Parathyroid adenoma (tissue), 2 donors: ENCODE measurements around the gene ST6GALNAC3.

Experiments
- H2AFZ ChIP-seq: fragments of 300-600 bp; sonication (generic); one replicate; pipeline ENCODE4 v1.7.0; 2017; ENCODE audit warnings: antibody characterized with exemption, mild to moderate bottlenecking
- H3K27ac ChIP-seq: fragments of 300-600 bp; sonication (generic); one replicate; pipeline ENCODE4 v1.7.0; 2017
- H3K27me3 ChIP-seq: fragments of 300-600 bp; sonication (generic); one replicate; pipeline ENCODE4 v1.7.0; 2017; ENCODE audit warnings: low read length; ENCODE audit not compliant: control insufficient read depth, insufficient read depth
- H3K36me3 ChIP-seq: fragments of 300-600 bp; sonication (generic); one replicate; pipeline ENCODE4 v1.7.0; 2017; ENCODE audit warnings: low read length; ENCODE audit not compliant: control insufficient read depth, insufficient read depth
- H3K4me1 ChIP-seq: fragments of 300-600 bp; sonication (generic); one replicate; pipeline ENCODE4 v1.7.0; 2017; ENCODE audit warnings: control low read depth
- H3K4me2 ChIP-seq: fragments of 300-600 bp; sonication (generic); one replicate; pipeline ENCODE4 v1.7.0; 2017; ENCODE audit warnings: low read length
- H3K4me3 ChIP-seq: fragments of 300-600 bp; sonication (generic); one replicate; pipeline ENCODE4 v1.7.0; 2017; ENCODE audit warnings: low read depth, low read length
- H3K79me2 ChIP-seq: fragments of 300-600 bp; sonication (generic); one replicate; pipeline ENCODE4 v1.7.0; 2017; ENCODE audit warnings: control low read depth
- H3K9ac ChIP-seq: fragments of 300-600 bp; sonication (generic); one replicate; pipeline ENCODE4 v1.7.0; 2017; ENCODE audit warnings: mild to moderate bottlenecking
- H3K9me3 ChIP-seq: fragments of 300-600 bp; sonication (generic); one replicate; pipeline ENCODE4 v1.7.0; 2017; ENCODE audit warnings: low read length; ENCODE audit not compliant: control insufficient read depth
- CTCF ChIP-seq: fragments of 300-600 bp; sonication (generic); IDR thresholded peaks from one replicate; pipeline ENCODE4 v1.7.0; 2017; ENCODE audit warnings: antibody characterized with exemption, mild to moderate bottlenecking
- donor health status: primary hyperparathyroidism.

The ST6GALNAC3 gene

GRCh38 chr1:76068542-76068941 is 6.0 kb upstream of the ST6GALNAC3 start:
- no peak overlapping the region for H3K4me3 ChIP-seq
- no peaks in the 10 kb centered on the region for H3K9me3 ChIP-seq
- no peak overlapping the region for H2AFZ ChIP-seq
- H3K27me3 ChIP-seq: no peaks in the 10 kb centered on the region
- no peaks in the 10 kb centered on the region for H3K36me3 ChIP-seq
- H3K4me2 ChIP-seq: no peak overlapping the region
- no peak for TF ChIP-seq CTCF
- H3K27ac ChIP-seq: peak overlapping the region; percentile 7
- H3K4me1 ChIP-seq: no peaks in the 10 kb centered on the region
- H3K79me2 ChIP-seq: no peaks in the 10 kb centered on the region
- no peak overlapping the region for H3K9ac ChIP-seq

GRCh38 chr1:76068953-76069561 is 5.5 kb upstream of the ST6GALNAC3 start:
- TF ChIP-seq CTCF: no peak
- Histone ChIP-seq H3K36me3 (no peaks in the 10 kb centered on the region), H3K27me3 (no peaks in the 10 kb centered on the region), H3K79me2 (no peaks in the 10 kb centered on the region), H3K4me2 (no peak overlapping the region), H3K4me3 (no peak overlapping the region), H2AFZ (no peak overlapping the region), H3K9me3 (no peaks in the 10 kb centered on the region), H3K9ac (no peak overlapping the region), H3K27ac (no peak overlapping the region), H3K4me1 (no peaks in the 10 kb centered on the region)

GRCh38 chr1:76070538-76070937 is 4.0 kb upstream of the ST6GALNAC3 start:
- H3K79me2 ChIP-seq: no peaks in the 10 kb centered on the region
- H3K9ac ChIP-seq: no peak overlapping the region
- H2AFZ ChIP-seq: no peak overlapping the region
- H3K27me3 ChIP-seq: no peaks in the 10 kb centered on the region
- H3K4me3 ChIP-seq: no peak overlapping the region
- TF ChIP-seq CTCF: no peak
- H3K9me3 ChIP-seq: no peaks in the 10 kb centered on the region
- H3K36me3 ChIP-seq: no peaks in the 10 kb centered on the region
- H3K4me2 ChIP-seq: no peak overlapping the region
- H3K4me1 ChIP-seq: no peaks in the 10 kb centered on the region
- no peak overlapping the region for H3K27ac ChIP-seq

GRCh38 chr1:76073481-76073880 is 1.1 kb upstream of the ST6GALNAC3 start:
- Histone ChIP-seq H3K36me3 (no peaks in the 10 kb centered on the region), H3K4me2 (no peak overlapping the region), H3K27me3 (no peaks in the 10 kb centered on the region), H3K79me2 (no peaks in the 10 kb centered on the region), H3K4me3 (no peak overlapping the region), H2AFZ (no peak overlapping the region), H3K4me1 (no peaks in the 10 kb centered on the region), H3K9me3 (no peaks in the 10 kb centered on the region), H3K9ac (no peak overlapping the region), H3K27ac (no peak overlapping the region)
- TF ChIP-seq CTCF: no peak

- TF ChIP-seq CTCF: no peak
- Histone ChIP-seq H3K36me3 (no peaks in the 10 kb centered on the region), H3K27me3 (no peaks in the 10 kb centered on the region), H3K4me1 (no peaks in the 10 kb centered on the region), H3K9ac (peak overlapping the region; percentile 37), H3K27ac (peak overlapping the region; percentile 85), H2AFZ (peak overlapping the region; percentile 85), H3K9me3 (no peaks in the 10 kb centered on the region), H3K4me2 (peak overlapping the region; percentile 88), H3K79me2 (no peaks in the 10 kb centered on the region), H3K4me3 (peak overlapping the region; percentile 63)
Observed at GRCh38 chr1:76075188-76075489, 593 bp downstream of the ST6GALNAC3 start.
